C4-2B (cell line): ENCODE measurements around the gene IMPDH2.

Experiments used
- H3K27ac ChIP-seq: fragments of 450-650 bp; 2 replicates; pipeline ENCODE4 v1.5.1; 2017
- ZFX ChIP-seq: fragments of 450-650 bp; IDR thresholded peaks from 2 replicates; pipeline ENCODE4 v1.6.1; 2017
- TF ChIP-seq, protein P1 (sequence below): fragments of 450-650 bp; conservative IDR thresholded peaks from 2 replicates; pipeline ENCODE4 v1.5.1; 2017; ENCODE audit warnings: mild to moderate bottlenecking

The IMPDH2 gene

GRCh38 chr3:48984663-48985062, 44.5 kb downstream of the IMPDH2 start:
- TF ChIP-seq, protein P1, sequence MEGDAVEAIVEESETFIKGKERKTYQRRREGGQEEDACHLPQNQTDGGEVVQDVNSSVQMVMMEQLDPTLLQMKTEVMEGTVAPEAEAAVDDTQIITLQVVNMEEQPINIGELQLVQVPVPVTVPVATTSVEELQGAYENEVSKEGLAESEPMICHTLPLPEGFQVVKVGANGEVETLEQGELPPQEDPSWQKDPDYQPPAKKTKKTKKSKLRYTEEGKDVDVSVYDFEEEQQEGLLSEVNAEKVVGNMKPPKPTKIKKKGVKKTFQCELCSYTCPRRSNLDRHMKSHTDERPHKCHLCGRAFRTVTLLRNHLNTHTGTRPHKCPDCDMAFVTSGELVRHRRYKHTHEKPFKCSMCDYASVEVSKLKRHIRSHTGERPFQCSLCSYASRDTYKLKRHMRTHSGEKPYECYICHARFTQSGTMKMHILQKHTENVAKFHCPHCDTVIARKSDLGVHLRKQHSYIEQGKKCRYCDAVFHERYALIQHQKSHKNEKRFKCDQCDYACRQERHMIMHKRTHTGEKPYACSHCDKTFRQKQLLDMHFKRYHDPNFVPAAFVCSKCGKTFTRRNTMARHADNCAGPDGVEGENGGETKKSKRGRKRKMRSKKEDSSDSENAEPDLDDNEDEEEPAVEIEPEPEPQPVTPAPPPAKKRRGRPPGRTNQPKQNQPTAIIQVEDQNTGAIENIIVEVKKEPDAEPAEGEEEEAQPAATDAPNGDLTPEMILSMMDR, result no peak
- no peak for TF ChIP-seq ZFX
- no peak overlapping the region for H3K27ac ChIP-seq

DNA sequence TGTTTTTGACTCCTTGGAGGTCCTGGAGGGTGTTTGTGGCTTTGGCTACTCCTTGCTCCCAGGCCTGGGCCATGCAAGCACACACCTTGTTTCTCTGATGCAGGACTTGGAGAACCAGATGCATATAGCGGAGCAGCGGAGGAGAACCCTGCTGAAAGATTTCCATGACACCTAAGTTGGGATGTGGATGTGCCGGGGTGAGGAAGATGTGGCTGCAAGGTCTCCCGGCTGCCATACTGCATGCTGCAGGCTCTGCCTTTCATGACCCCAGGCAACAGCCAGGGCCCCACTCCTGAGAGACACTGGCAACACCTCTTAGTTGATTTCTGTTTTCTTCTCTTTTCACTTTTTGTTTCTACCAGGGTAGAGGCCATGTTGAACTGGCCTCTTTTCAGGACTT, 46.1 kb downstream of the IMPDH2 start:
- H3K27ac ChIP-seq, result no peak overlapping the region
- TF ChIP-seq, protein P1, result no peak
- no peak for TF ChIP-seq ZFX

GRCh38 chr3:48982686-48983085, 46.5 kb downstream of the IMPDH2 start:
- no peak overlapping the region for H3K27ac ChIP-seq
- TF ChIP-seq, protein P1, result no peak

DNA sequence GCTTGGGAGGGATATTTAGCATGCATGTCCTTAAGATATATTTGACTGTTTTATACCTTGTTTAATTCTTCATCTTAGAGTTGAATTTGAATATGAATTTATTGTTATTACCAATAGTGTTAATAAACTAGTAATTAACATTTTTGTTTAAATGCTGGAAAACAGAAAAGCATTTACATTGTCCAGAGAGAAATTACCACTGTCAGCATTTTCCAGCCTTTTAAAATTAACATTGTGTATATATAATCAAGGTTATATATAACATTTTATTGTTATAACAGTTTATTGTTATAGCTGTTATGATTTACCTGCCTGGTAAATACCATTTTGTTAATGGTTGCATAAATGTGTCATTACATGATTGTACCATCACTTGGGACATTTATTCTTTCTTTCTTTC, 47.2 kb downstream of the IMPDH2 start:
- TF ChIP-seq ZFX, result no peak
- TF ChIP-seq, protein P1, result no peak

DNA sequence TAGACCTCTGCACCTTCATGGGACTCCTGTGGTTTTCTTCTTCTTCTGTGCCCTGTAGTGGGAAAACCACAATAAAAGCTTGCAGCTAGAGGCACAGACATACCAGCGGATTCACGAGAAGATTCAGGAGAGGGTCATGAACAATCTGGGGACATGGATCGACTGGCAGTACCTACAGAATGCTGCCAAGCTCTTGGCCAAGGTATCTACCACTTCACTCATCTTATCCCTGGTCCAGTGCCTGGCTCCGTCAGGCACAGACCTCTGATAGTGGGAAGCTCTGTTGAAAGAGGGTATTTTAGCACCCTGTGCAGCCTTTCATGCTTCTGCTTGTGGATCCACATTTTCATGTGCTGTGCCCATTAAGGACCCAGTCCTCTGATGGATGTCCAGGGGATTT, 48.9 kb downstream of the IMPDH2 start:
- no peak overlapping the region for H3K27ac ChIP-seq
- TF ChIP-seq ZFX, result no peak
- TF ChIP-seq, protein P1, result no peak

More for the DNA sequence above, 47.2 kb downstream of the IMPDH2 start:
- no peak overlapping the region for H3K27ac ChIP-seq

DNA sequence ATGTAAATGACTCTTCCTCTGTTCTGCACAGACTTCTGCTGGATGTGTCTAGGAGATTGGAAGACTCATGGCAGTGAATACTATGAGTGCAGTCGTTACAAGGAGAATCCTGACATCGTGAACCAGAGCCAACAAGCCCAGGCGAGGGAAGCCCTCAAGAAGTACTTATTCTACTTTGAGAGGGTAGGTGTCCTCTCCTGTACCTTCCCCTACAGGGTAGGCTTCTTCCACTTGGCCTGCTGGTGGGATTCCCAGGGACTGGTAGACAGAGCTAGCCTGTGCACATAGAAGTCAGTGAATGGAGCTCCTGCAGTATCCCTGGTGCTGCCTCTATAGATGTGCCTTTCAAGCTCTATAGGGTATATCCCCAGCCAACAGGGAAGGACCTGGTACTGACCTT, 49.7 kb downstream of the IMPDH2 start:
- no peak overlapping the region for H3K27ac ChIP-seq
- TF ChIP-seq, protein P1, result no peak
- no peak for TF ChIP-seq ZFX
